HepG2 (cell line): Measurements from ENCODE around the gene RHBDL3. TPM values are rescaled to one million over a fixed set of nuclear protein-coding genes. Genes with fewer than 3 reads are reported as not detected.

Experiments used
- HOXD1 ChIP-seq: sonication (generic); formaldehyde crosslinking; IDR thresholded peaks from 2 replicates; pipeline ENCODE4 v1.5.0; 2020; ENCODE audit warnings: missing genetic modification reagents
- KIAA2018 ChIP-seq: sonication (generic); formaldehyde crosslinking; IDR thresholded peaks from 2 replicates; pipeline ENCODE4 v1.5.0; 2020; ENCODE audit warnings: mild to moderate bottlenecking, missing genetic modification reagents, borderline replicate concordance
- REST ChIP-seq, 2 experiments: IDR thresholded peaks; 2 replicates each; pipeline ENCODE4 v1.6.1; 2011 to 2012; ENCODE audit warnings: low read length in 2 of 2, borderline replicate concordance in 1 of 2, low read depth in 1 of 2, mild to moderate bottlenecking in 1 of 2, moderate library complexity in 1 of 2
- TCF7 ChIP-seq: sonication (generic); IDR thresholded peaks from 2 replicates; pipeline ENCODE4 v1.6.1; 2016; ENCODE audit warnings: antibody characterized with exemption, low read depth
- ZMYM3 ChIP-seq: sonication (generic); formaldehyde crosslinking; IDR thresholded peaks from 2 replicates; pipeline ENCODE4 v1.5.1; 2020; ENCODE audit warnings: mild to moderate bottlenecking, missing genetic modification reagents
- ZNF224 ChIP-seq: sonication (generic); formaldehyde crosslinking; IDR thresholded peaks from 2 replicates; pipeline ENCODE4 v1.5.0; 2020; ENCODE audit warnings: mild to moderate bottlenecking, missing genetic modification reagents
- ZNF574 ChIP-seq: sonication (generic); formaldehyde crosslinking; IDR thresholded peaks from 2 replicates; pipeline ENCODE4 v1.4.0; 2020; ENCODE audit warnings: missing genetic modification reagents
- ZNF784 ChIP-seq: sonication (generic); formaldehyde crosslinking; IDR thresholded peaks from 2 replicates; pipeline ENCODE4 v1.5.1; 2020; ENCODE audit warnings: missing genetic modification reagents, mild to moderate bottlenecking, borderline replicate concordance
- ZSCAN29 ChIP-seq: sonication (generic); formaldehyde crosslinking; conservative IDR thresholded peaks from 2 replicates; pipeline ENCODE4 v1.4.0; 2020; ENCODE audit warnings: mild to moderate bottlenecking, missing genetic modification reagents
- polyA plus RNA-seq, 8 experiments: library from polyadenylated mRNA; depleted of rRNA in 3 of 8; stranded (reverse) in 7 of 8; unstranded in 1 of 8; fragments of >200 nt; fragmentation: Illumina TruSeq in 4 of 8; extraction: Trizol in 4 of 8; gene quantifications; 2 replicates each; pipeline versions ENCODE4 v1.2.1 to v1.2.3, GENCODE V29; 2011 to 2016; ENCODE audit warnings: low read depth in 4 of 8, missing spikeins in 1 of 8, mixed read lengths in 1 of 8; ENCODE audit not compliant: insufficient read depth in 1 of 8
- total RNA-seq, 5 experiments: library from RNA; depleted of rRNA; stranded (reverse); fragments of >200 nt; fragmentation: Illumina TruSeq; extraction: Trizol; gene quantifications; 2 replicates each; pipeline ENCODE4 v1.2.3, GENCODE V29; 2016; ENCODE audit warnings: low read depth in 1 of 5

Gene RHBDL3
- total and polyA plus RNA-seq, 2 of the 13 experiments (the other 11 are each of a cell fraction or from before 2014, with no cell fraction given), result 0.09 TPM; not detected in 1

GRCh38 chr17:32349854-32350665 is 84.4 kb downstream of the RHBDL3 start, which contains the start of gene ZNF207 (continued):
- TF ChIP-seq KIAA2018 (CRISPR knock-in tag) (0 out of 2 replicates have a peak, but pooled peaks have one; percentile 54), HOXD1 (CRISPR knock-in tag) (0 out of 2 replicates have a peak, but pooled peaks have one; percentile 18), ZNF574 (CRISPR knock-in tag) (peak; percentile 85), ZNF224 (CRISPR knock-in tag) (no peak), TCF7 (no peak), REST (IDR thresholded peaks at IDR 0.05; ENCODE audit: borderline replicate concordance in 1 of 2, low read depth in 1 of 2, low read length in 2 of 2) (peak in 1 of 2 experiments; percentile 57; a peak in 1 of 4 replicates), ZMYM3 (CRISPR knock-in tag) (peak; percentile 8; the same call in 1 of the 2 replicates), ZSCAN29 (no peak), ZNF784 (peak; percentile 78; the same call in 1 of the 2 replicates)
